Mesenchymal stem cell (in vitro differentiated cells and primary cell): ENCODE results near the gene CD209.

Experiments used
- DNase-seq: peaks from one replicate; pipeline ENCODE4 v3.0.0-alpha.2; 2013
- H2AFZ ChIP-seq: one replicate; pipeline ENCODE4 v1.6.1; 2013; ENCODE audit warnings: low read depth, mild to moderate bottlenecking, control low read depth, inconsistent platforms, low read length, moderate library complexity
- H2AK5ac ChIP-seq: 2 replicates; pipeline ENCODE4 v1.6.1; 2013; ENCODE audit warnings: low read length, moderate library complexity, mild to moderate bottlenecking, inconsistent platforms; ENCODE audit not compliant: severe bottlenecking
- H2BK120ac ChIP-seq: one replicate; pipeline ENCODE4 v1.6.1; 2013; ENCODE audit warnings: low read depth, mild to moderate bottlenecking, inconsistent platforms, low read length, moderate library complexity
- H2BK12ac ChIP-seq, 2 experiments: one replicate each; pipeline ENCODE4 v1.6.1; 2013; ENCODE audit warnings: inconsistent platforms in 2 of 2, low read length in 2 of 2, mild to moderate bottlenecking in 2 of 2, moderate library complexity in 2 of 2, control low read depth in 1 of 2
- H2BK15ac ChIP-seq: one replicate; pipeline ENCODE4 v1.6.1; 2013; ENCODE audit warnings: mild to moderate bottlenecking, low read depth, inconsistent platforms; ENCODE audit not compliant: poor library complexity, severe bottlenecking
- H2BK5ac ChIP-seq: 2 replicates; pipeline ENCODE4 v1.6.1; 2013; ENCODE audit warnings: low read depth, mild to moderate bottlenecking, low read length, control low read depth, inconsistent platforms; ENCODE audit not compliant: poor library complexity, severe bottlenecking
- H3K14ac ChIP-seq, 2 experiments: one replicate each; pipeline ENCODE4 v1.6.1; 2013; ENCODE audit warnings: inconsistent platforms in 2 of 2, low read length in 2 of 2, control low read depth in 1 of 2, mild to moderate bottlenecking in 1 of 2, moderate library complexity in 1 of 2
- H3K18ac ChIP-seq, 2 experiments: one replicate each; pipeline ENCODE4 v1.6.1; 2013; ENCODE audit warnings: inconsistent platforms in 2 of 2, low read length in 2 of 2, control low read depth in 1 of 2, low read depth in 1 of 2, mild to moderate bottlenecking in 1 of 2
- H3K23ac ChIP-seq, 2 experiments: one replicate each; pipeline ENCODE4 v1.6.1; 2013; ENCODE audit warnings: inconsistent platforms in 2 of 2, low read length in 2 of 2, mild to moderate bottlenecking in 2 of 2, moderate library complexity in 2 of 2, control low read depth in 1 of 2
- H3K27ac ChIP-seq: 2 replicates; pipeline ENCODE4 v1.5.1; 2013; ENCODE audit warnings: mild to moderate bottlenecking, moderate library complexity, low read length, control low read depth, inconsistent platforms; ENCODE audit not compliant: poor library complexity, severe bottlenecking
- H3K27me3 ChIP-seq, 2 experiments: 2 replicates each; pipeline versions ENCODE4 v1.6.1 to v1.7.0; 2013; ENCODE audit warnings: low read length in 2 of 2, mild to moderate bottlenecking in 2 of 2, moderate library complexity in 2 of 2, control low read depth in 1 of 2, inconsistent platforms in 1 of 2; ENCODE audit not compliant: control insufficient read depth in 1 of 2, insufficient read depth in 1 of 2
- H3K36me3 ChIP-seq, 2 experiments: 2 replicates each; pipeline versions ENCODE4 v1.6.1 to v1.7.0; 2013; ENCODE audit warnings: low read length in 2 of 2, control low read depth in 1 of 2, inconsistent platforms in 1 of 2, low read depth in 1 of 2, mild to moderate bottlenecking in 1 of 2; ENCODE audit not compliant: insufficient read depth in 2 of 2, control insufficient read depth in 1 of 2
- H3K4ac ChIP-seq, 2 experiments: one replicate each; pipeline ENCODE4 v1.6.1; 2013; ENCODE audit warnings: inconsistent platforms in 2 of 2, low read length in 2 of 2, mild to moderate bottlenecking in 2 of 2, moderate library complexity in 2 of 2, control low read depth in 1 of 2, low read depth in 1 of 2
- H3K4me1 ChIP-seq: 2 replicates; pipeline ENCODE4 v1.6.1; 2013; ENCODE audit warnings: low read depth, low read length, control low read depth; ENCODE audit not compliant: control insufficient read depth, insufficient read depth
- H3K4me2 ChIP-seq: 2 replicates; pipeline ENCODE4 v1.6.1; 2013; ENCODE audit warnings: low read length, mild to moderate bottlenecking, inconsistent platforms; ENCODE audit not compliant: poor library complexity, severe bottlenecking
- H3K4me3 ChIP-seq, 2 experiments: 2 replicates each; pipeline versions ENCODE4 v1.5.1 to v1.7.0; 2013; ENCODE audit warnings: low read length in 2 of 2, mild to moderate bottlenecking in 2 of 2, control low read depth in 1 of 2, low read depth in 1 of 2; ENCODE audit not compliant: insufficient read depth in 1 of 2
- H3K79me1 ChIP-seq: replicated peaks from 2 replicates; pipeline ENCODE4 v1.6.1; 2013; ENCODE audit warnings: mild to moderate bottlenecking, control low read depth, low read length, inconsistent platforms; ENCODE audit not compliant: poor library complexity, severe bottlenecking
- H3K9ac ChIP-seq: 2 replicates; pipeline ENCODE4 v1.7.0; 2013; ENCODE audit warnings: mild to moderate bottlenecking, low read length, moderate library complexity
- H3K9me3 ChIP-seq: 2 replicates; pipeline ENCODE4 v1.7.0; 2013; ENCODE audit warnings: mild to moderate bottlenecking, low read length; ENCODE audit not compliant: control insufficient read depth
- H4K8ac ChIP-seq: one replicate; pipeline ENCODE4 v1.6.1; 2013; ENCODE audit warnings: inconsistent platforms, mild to moderate bottlenecking, low read length, moderate library complexity
- H4K91ac ChIP-seq: one replicate; pipeline ENCODE4 v1.6.1; 2013; ENCODE audit warnings: mild to moderate bottlenecking, low read length, inconsistent platforms
- WGBS: methylation state at CpG from one replicate; pipeline ENCODE4 v1.1.7; 2013; ENCODE audit warnings: mixed read lengths; 5-methylcytosine and 5-hydroxymethylcytosine counted together

The CD209 gene

DNA sequence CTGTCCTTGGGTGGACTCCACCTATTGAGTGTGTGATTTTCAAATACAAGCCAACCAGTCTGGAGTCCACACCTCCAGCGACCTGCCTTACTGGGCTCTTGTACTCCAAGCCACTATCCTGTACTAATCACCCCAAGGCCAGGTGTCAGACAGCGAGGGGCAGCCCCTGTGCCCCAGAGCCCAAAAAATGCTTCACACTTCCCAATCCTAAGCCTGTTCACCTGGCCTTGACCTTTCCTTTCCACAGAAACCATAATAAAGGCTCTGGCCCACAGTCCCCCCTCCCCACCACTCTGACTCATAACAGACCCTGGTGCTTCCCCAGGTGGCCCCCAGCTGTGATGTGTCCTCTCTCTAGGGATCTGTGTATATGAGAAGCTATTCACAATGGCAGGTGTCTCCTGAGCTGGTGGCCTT is 3.9 kb downstream of the CD209 start:
- DNase-seq: no peak
- H2BK15ac ChIP-seq: no peak overlapping the region
- H3K23ac ChIP-seq: no peak overlapping the region
- no peak overlapping the region for H3K4me2 ChIP-seq
- no peaks in the 10 kb centered on the region for H3K9me3 ChIP-seq
- H2BK120ac ChIP-seq: no peak overlapping the region
- no peak overlapping the region for H3K27ac ChIP-seq
- no peak overlapping the region for H3K4ac ChIP-seq
- H2AK5ac ChIP-seq: no peak overlapping the region
- H3K4me3 ChIP-seq: no peak overlapping the region
- H3K79me1 ChIP-seq: no peaks in the 10 kb centered on the region
- no peak overlapping the region for H2BK12ac ChIP-seq
- H3K14ac ChIP-seq: no peak overlapping the region
- H2BK5ac ChIP-seq: no peak overlapping the region
- H2AFZ ChIP-seq: no peak overlapping the region
- H3K27me3 ChIP-seq: peaks cover 26 to 64% of the 10 kb centered on the region in 2 experiments
- no peak overlapping the region for H4K91ac ChIP-seq
- H3K36me3 ChIP-seq: no peaks in the 10 kb centered on the region
- 43% methylated on average over 2 of the region's 2 CpGs for WGBS
- H4K8ac ChIP-seq: no peak overlapping the region
- no peak overlapping the region for H3K18ac ChIP-seq
- no peak overlapping the region for H3K9ac ChIP-seq
- H3K4me1 ChIP-seq: no peaks in the 10 kb centered on the region

DNA sequence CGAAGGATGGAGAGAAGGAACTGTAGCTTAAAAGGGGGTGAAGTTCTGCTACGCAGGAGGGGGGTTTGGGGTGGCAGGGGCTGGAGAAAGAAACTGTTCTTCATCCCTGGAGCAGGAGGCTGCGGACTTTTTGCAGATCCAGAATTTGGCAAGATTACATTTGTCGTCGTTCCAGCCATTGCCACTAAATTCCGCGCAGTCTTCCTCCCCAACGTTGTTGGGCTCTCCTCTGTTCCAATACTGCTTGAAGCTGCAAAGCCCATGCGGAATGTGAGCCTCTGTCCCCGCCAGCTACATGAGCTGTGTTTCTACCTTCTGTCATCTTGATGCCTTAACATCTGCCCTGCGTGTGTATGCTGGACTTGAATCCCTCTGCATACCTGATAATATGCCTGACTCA is 4.3 kb downstream of the CD209 start:
- Histone ChIP-seq H2BK15ac (no peak overlapping the region), H3K4me1 (no peaks in the 10 kb centered on the region), H3K14ac (no peak overlapping the region), H3K23ac (no peak overlapping the region), H2AFZ (no peak overlapping the region), H3K36me3 (no peaks in the 10 kb centered on the region), H3K79me1 (no peaks in the 10 kb centered on the region), H4K8ac (no peak overlapping the region), H3K18ac (no peak overlapping the region), H3K9me3 (no peaks in the 10 kb centered on the region), H2AK5ac (no peak overlapping the region), H3K27me3 (peaks cover 26 to 59% of the 10 kb centered on the region in 2 experiments), H2BK5ac (no peak overlapping the region), H3K27ac (no peak overlapping the region), H3K4ac (no peak overlapping the region), H3K4me2 (no peak overlapping the region), H4K91ac (no peak overlapping the region), H2BK120ac (no peak overlapping the region), H3K4me3 (no peak overlapping the region), H2BK12ac (no peak overlapping the region), H3K9ac (no peak overlapping the region)
- DNase-seq: no peak
- 83% methylated on average over 11 of the region's 11 CpGs for WGBS

DNA sequence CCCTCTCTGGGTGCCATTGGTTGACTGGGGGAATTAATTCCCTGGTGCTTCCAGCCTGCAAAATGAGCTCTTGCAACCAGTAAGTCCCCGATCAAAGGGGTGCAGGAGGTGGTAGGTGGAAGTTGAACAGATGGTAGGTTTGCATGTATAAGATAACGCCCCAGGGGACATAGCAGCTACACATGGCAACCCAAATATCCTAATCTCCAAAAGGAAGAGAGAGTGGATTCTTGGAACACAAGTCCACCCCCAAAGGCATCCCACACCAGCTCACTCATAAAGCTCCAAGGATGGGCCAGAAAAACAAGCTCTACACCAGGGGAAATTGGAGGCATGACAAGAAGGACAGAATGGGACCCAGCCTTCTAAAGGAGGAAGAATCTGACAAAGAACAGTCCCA is 4.8 kb downstream of the CD209 start:
- no peak overlapping the region for H2BK5ac ChIP-seq
- H2BK120ac ChIP-seq: no peak overlapping the region
- no peaks in the 10 kb centered on the region for H3K9me3 ChIP-seq
- no peak overlapping the region for H4K91ac ChIP-seq
- no peaks in the 10 kb centered on the region for H3K79me1 ChIP-seq
- H2BK15ac ChIP-seq: no peak overlapping the region
- no peak overlapping the region for H2AK5ac ChIP-seq
- no peak overlapping the region for H3K4me3 ChIP-seq
- H3K27me3 ChIP-seq: peaks cover 26 to 55% of the 10 kb centered on the region in 2 experiments
- no peak overlapping the region for H3K4ac ChIP-seq
- no peak overlapping the region for H4K8ac ChIP-seq
- DNase-seq: no peak
- no peak overlapping the region for H3K18ac ChIP-seq
- H3K9ac ChIP-seq: no peak overlapping the region
- WGBS: 100% methylated on average over 1 of the region's 2 CpGs
- no peak overlapping the region for H3K14ac ChIP-seq
- no peaks in the 10 kb centered on the region for H3K4me1 ChIP-seq
- no peak overlapping the region for H3K23ac ChIP-seq
- H3K36me3 ChIP-seq: no peaks in the 10 kb centered on the region
- H2BK12ac ChIP-seq: no peak overlapping the region
- no peak overlapping the region for H3K27ac ChIP-seq
- no peak overlapping the region for H3K4me2 ChIP-seq
- H2AFZ ChIP-seq: no peak overlapping the region

DNA sequence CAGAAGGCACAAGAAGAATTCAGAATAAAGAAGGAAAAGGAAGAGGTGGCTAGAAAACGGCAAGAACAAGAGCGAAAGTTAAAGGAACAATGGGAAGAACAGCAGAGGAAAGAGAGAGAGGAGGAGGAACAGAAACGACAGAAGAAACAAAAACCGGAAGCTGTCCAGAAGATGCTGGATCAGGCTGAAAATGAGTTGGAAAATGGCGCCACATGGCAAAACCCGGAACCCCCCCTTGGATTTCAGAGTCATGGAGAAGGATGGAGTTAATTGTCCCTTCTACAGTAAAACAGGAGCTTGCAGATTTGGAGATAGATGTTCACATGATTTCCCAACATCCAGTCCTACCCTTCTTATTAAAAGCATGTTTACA is 6.7 kb downstream of the CD209 start:
- Histone ChIP-seq H2BK12ac (no peak overlapping the region), H3K14ac (no peak overlapping the region), H3K9me3 (no peaks in the 10 kb centered on the region), H3K79me1 (no peaks in the 10 kb centered on the region), H3K4ac (no peak overlapping the region), H3K18ac (no peak overlapping the region), H3K9ac (no peak overlapping the region), H2BK15ac (no peak overlapping the region), H3K4me3 (no peak overlapping the region), H2BK5ac (no peak overlapping the region), H3K27me3 (peaks cover 20 to 58% of the 10 kb centered on the region in 2 experiments), H3K23ac (no peak overlapping the region), H3K4me2 (no peak overlapping the region), H3K27ac (no peak overlapping the region), H2BK120ac (no peak overlapping the region), H4K91ac (no peak overlapping the region), H3K4me1 (no peaks in the 10 kb centered on the region), H4K8ac (no peak overlapping the region), H2AFZ (no peak overlapping the region), H3K36me3 (no peaks in the 10 kb centered on the region), H2AK5ac (no peak overlapping the region)
- DNase-seq: no peak
- WGBS: 89% methylated on average over 6 of the region's 6 CpGs
